Lower lobe of right lung (tissue), 2 donors: ENCODE results near the gene SNED1. TPM values are rescaled to one million over a fixed set of nuclear protein-coding genes. Genes with fewer than 3 reads are reported as not detected.

Experiments
- ATAC-seq, 2 donors: fragments of 200-7000 bp; cut with Tn5 transposase; one replicate each; pipeline ENCODE4 v1.9.1; 2020 to 2022; ENCODE audit warnings: mild to moderate bottlenecking in 2 of 2, moderate library complexity in 2 of 2
- DNase-seq: peaks from one replicate; pipeline ENCODE4 v3.0.0-alpha.2; 2020
- H3K27ac ChIP-seq: fragments of 200-600 bp; one replicate; pipeline ENCODE4 v1.8.0; 2022
- H3K27me3 ChIP-seq: fragments of 200-600 bp; one replicate; pipeline ENCODE4 v1.8.0; 2022; ENCODE audit warnings: low read depth
- H3K36me3 ChIP-seq: fragments of 200-600 bp; one replicate; pipeline ENCODE4 v1.8.0; 2022; ENCODE audit warnings: mild to moderate bottlenecking
- H3K4me1 ChIP-seq: fragments of 200-600 bp; one replicate; pipeline ENCODE4 v1.8.0; 2022
- H3K4me3 ChIP-seq: fragments of 200-600 bp; one replicate; pipeline ENCODE4 v1.8.0; 2022; ENCODE audit warnings: mild to moderate bottlenecking
- H3K9me3 ChIP-seq: fragments of 200-600 bp; one replicate; pipeline ENCODE4 v1.8.0; 2022
- intact Hi-C: fragments of 100-400 bp; cut with DNase I; formaldehyde crosslinking; loops from one replicate; pipeline ENCODE4 v1.11.0; 2022
- total RNA-seq: library from RNA; stranded (reverse); fragmentation: NEBNext Ultra II Directional; extraction: Animal tissue kit (Norgen Biotek cat#: 25700); gene quantifications from one replicate; pipeline ENCODE4 v1.2.1, GENCODE V29; 2021
- TF ChIP-seq, protein P1 (sequence below): fragments of 200-600 bp; IDR thresholded peaks from one replicate; pipeline ENCODE4 v1.8.0; 2022; ENCODE audit warnings: antibody characterized with exemption, mild to moderate bottlenecking
- donor health status: DM: no; HTN: yes; CAD: no; lungs with severe emphysema.

Gene SNED1
- total RNA-seq, 1 donor from 2014 or later: 36.2 TPM

DNA sequence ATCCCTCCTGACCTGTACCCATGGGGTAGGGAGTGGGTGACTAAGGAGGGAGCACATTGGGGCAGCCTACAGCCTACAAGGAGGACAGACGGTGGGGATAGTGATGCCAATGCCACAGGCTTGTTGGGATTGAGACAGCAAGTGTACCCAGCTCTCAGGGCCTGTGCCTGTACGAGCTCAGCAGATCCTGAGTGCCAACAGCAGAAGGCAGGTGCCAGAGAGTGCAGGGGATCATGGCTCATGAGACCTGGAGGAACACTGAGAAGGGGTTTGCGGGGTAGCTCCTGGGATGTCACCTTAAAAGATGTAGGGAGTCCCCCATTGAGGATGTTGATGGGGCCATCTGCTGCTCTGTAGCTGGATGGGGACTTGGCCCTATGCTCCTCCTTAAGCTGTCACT, 10.3 kb upstream of the SNED1 start:
- Histone ChIP-seq H3K36me3 (no peaks in the 10 kb centered on the region), H3K27me3 (peaks cover 2% of the 10 kb centered on the region), H3K27ac (no peak overlapping the region), H3K4me1 (peaks cover 43% of the 10 kb centered on the region), H3K9me3 (no peaks in the 10 kb centered on the region), H3K4me3 (no peak overlapping the region)
- intact Hi-C loops: no loop called here
- ATAC-seq: no peak
- TF ChIP-seq, protein P1, sequence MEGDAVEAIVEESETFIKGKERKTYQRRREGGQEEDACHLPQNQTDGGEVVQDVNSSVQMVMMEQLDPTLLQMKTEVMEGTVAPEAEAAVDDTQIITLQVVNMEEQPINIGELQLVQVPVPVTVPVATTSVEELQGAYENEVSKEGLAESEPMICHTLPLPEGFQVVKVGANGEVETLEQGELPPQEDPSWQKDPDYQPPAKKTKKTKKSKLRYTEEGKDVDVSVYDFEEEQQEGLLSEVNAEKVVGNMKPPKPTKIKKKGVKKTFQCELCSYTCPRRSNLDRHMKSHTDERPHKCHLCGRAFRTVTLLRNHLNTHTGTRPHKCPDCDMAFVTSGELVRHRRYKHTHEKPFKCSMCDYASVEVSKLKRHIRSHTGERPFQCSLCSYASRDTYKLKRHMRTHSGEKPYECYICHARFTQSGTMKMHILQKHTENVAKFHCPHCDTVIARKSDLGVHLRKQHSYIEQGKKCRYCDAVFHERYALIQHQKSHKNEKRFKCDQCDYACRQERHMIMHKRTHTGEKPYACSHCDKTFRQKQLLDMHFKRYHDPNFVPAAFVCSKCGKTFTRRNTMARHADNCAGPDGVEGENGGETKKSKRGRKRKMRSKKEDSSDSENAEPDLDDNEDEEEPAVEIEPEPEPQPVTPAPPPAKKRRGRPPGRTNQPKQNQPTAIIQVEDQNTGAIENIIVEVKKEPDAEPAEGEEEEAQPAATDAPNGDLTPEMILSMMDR: no peak
- DNase-seq: no peak

DNA sequence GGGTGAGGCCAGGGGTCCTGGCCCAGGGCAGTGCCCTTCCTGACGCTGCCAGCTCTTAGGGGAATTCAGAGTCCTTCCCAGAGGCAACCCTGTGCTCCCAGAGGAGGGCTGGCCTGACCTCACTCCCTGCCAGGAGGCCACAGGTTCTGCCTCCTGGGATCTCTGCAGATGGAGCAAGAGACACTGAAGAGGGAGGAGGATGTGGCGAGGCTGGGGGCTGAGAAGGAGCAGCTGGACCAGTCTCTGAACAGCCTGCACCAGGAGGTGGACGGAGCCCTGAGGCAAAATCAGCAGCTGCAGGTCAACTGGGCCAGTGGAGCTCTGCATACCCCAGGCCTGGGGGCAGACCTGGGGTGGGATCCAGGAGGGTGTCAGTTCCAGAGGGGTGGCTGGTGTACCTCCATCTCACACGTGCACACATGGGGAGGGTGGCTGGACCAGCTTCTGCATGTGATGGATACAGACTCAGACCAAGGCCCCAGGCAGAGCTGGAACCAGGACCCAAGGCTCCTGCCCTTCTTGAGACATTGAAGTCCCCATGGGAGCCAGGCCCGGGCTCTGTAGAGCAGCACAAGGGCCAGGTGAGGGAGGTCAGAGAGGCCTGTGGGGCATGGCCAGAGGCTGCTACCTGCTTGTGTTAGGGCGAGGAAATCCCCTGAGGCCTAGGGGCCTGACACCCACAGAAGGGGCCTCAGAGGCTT, 9.7 kb upstream of the SNED1 start:
- peak; percentile 38 for DNase-seq
- Histone ChIP-seq H3K27me3 (no peaks in the 10 kb centered on the region), H3K4me1 (peaks cover 43% of the 10 kb centered on the region), H3K36me3 (no peaks in the 10 kb centered on the region), H3K27ac (no peak overlapping the region), H3K9me3 (no peaks in the 10 kb centered on the region), H3K4me3 (no peak overlapping the region)
- TF ChIP-seq, protein P1: no peak
- no peak for ATAC-seq
- intact Hi-C loops: no loop called here

DNA sequence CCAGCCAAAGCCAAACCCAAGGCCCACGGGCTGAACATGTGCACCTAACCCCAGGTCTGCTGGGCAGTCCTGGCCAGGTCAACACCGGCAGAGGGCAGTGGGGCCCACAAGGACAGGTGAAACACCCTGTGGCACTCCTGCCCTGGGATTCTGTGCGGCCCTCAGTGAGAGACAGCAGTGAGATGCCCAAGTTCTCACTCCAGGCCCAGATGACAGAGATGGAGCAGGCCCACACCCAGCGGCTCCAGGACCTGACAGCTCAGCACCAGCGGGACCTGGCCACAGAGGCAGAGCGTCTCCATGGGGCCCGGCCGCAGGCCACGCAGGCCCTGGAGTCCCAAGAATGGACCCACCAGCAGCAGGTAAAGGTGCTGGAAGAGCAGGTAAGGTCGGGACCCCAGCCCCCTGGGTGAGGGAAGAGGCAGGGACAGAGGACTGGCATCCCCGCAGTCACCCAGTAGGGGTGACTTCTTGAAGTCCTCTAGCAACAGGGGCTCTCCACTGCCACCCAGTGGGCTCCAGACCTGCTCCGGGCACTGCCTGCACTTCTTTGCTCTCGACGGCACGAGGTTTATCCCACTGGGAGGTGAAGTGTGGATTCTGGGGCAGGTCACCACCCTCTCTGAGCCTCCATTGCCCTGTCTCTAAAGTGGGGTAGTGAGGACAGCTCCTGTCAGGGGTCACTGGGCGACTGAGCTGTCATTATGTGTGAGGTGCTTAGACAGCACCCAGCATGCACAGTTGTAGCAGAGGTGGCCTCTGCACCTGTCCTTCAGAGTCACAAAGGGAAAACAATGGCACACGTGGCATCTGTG, 8.8 kb upstream of the SNED1 start:
- Histone ChIP-seq H3K9me3 (no peaks in the 10 kb centered on the region), H3K36me3 (no peaks in the 10 kb centered on the region), H3K4me3 (no peak overlapping the region), H3K27ac (no peak overlapping the region), H3K27me3 (no peaks in the 10 kb centered on the region), H3K4me1 (peaks cover 47% of the 10 kb centered on the region)
- DNase-seq (peak; percentile 63), ATAC-seq (peak in 1 of 2 donors; percentile 16)
- intact Hi-C loops: no loop called here
- TF ChIP-seq, protein P1: peak; percentile 48

DNA sequence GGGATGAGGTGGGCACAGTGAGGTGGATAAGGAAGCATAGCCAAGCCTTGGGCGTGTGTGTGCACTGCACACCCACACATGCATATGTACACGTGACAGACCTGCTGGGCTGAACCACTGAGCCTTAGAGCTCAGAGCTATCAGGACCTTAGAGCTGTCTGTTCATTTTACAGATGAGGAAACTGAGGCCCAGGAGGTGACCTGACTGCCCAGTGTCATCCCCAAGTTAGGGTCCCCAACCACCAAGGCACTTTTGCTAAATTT, 8.2 kb upstream of the SNED1 start:
- H3K4me3 ChIP-seq: no peak overlapping the region
- no peaks in the 10 kb centered on the region for H3K27me3 ChIP-seq
- DNase-seq (no peak), ATAC-seq (no peak)
- H3K27ac ChIP-seq: no peak overlapping the region
- TF ChIP-seq, protein P1: no peak
- H3K9me3 ChIP-seq: no peaks in the 10 kb centered on the region
- peaks cover 53% of the 10 kb centered on the region for H3K4me1 ChIP-seq
- intact Hi-C loops: no loop called here
- no peaks in the 10 kb centered on the region for H3K36me3 ChIP-seq

DNA sequence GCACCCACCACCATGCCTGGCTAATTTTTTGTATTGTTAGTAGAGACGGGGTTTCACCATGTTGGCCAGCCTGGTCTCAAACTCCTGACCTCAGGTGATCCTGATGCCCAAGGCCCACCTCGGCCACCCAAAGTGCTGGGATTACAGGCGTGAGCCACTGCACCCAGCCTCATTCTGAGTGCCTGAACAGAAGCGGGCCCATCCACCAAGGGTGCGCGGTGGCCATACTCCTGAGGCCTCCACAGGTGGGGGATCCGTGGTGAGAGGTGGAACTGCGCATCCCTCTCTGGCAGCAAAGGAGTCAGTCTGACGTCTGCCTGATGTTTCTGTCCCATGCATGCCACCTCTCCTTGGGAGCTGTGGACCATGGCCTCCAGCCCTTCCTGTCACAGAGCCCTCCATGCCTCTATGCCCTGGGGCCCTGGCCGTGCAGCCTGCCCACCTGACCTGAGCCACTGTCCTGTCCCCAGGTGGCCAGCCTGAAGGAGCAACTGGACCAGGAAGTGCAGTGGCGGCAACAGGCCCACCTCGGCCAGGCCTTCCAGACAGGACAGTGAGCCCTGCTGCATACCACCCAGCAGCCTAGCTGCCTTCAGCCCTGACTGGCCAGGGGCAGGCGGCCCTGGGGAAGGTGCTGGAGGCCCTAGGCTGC, 7.6 kb upstream of the SNED1 start:
- H3K27me3 ChIP-seq: no peaks in the 10 kb centered on the region
- DNase-seq (peak; percentile 47), ATAC-seq (no peak)
- TF ChIP-seq, protein P1: no peak
- intact Hi-C loops: no loop called here
- no peak overlapping the region for H3K4me3 ChIP-seq
- peak overlapping the region; percentile 82 for H3K27ac ChIP-seq
- H3K9me3 ChIP-seq: no peaks in the 10 kb centered on the region
- H3K4me1 ChIP-seq: peaks cover 58% of the 10 kb centered on the region
- no peaks in the 10 kb centered on the region for H3K36me3 ChIP-seq
